SK-N-SH (cell line): Measurements from ENCODE around the gene KRT23. TPM values are rescaled to one million over a fixed set of nuclear protein-coding genes. Genes with fewer than 3 reads are reported as not detected.

Source experiments
- CTCF ChIA-PET: fragments of 300-600, 350-600 bp; formaldehyde crosslinking; extraction: SDS; loops from one replicate; lab custom pipeline; 2021; lab: Yijun Ruan, JAX
- POLR2A ChIA-PET: fragments of 350-600 bp; sonication (Branson Sonifier 250); formaldehyde crosslinking; extraction: SDS; loops from one replicate; lab custom pipeline; 2020; ENCODE audit warnings: antibody characterized with exemption, inconsistent platforms; lab: Yijun Ruan, JAX
- DNase-seq: peaks from one replicate; pipeline ENCODE4 v3.0.0; 2012
- H2AFZ ChIP-seq: fragments of 200-600 bp; sonication (generic); 2 replicates; pipeline ENCODE4 v1.8.1; 2016; ENCODE audit warnings: antibody characterized with exemption, mild to moderate bottlenecking, low read depth
- H3F3A ChIP-seq: fragments of 200-600 bp; sonication (generic); replicated peaks from 2 replicates; pipeline ENCODE3; 2016; ENCODE audit warnings: antibody characterized with exemption, mild to moderate bottlenecking; ENCODE audit not compliant: insufficient read depth
- H3K27ac ChIP-seq, 2 experiments: fragments of 200-500 bp in 1 of 2; fragments of 200-600 bp in 1 of 2; sonication (Bioruptor generic) in 1 of 2; sonication (generic), shearing (Covaris generic) in 1 of 2; 2 replicates each; pipeline versions ENCODE4 v1.5.1 to v1.6.1; 2014 to 2016; ENCODE audit warnings: low read depth in 2 of 2, inconsistent platforms in 1 of 2, low read length in 1 of 2, mild to moderate bottlenecking in 1 of 2, mixed read lengths in 1 of 2
- H3K27me3 ChIP-seq: fragments of 200-600 bp; sonication (generic), shearing (Covaris generic); 2 replicates; pipeline ENCODE4 v1.6.1; 2016; ENCODE audit warnings: mixed run types; ENCODE audit not compliant: insufficient read depth
- H3K36me3 ChIP-seq, 2 experiments: fragments of 200-500 bp in 1 of 2; fragments of 200-600 bp in 1 of 2; sonication (Bioruptor generic) in 1 of 2; sonication (generic) in 1 of 2; replicated peaks in 1 of 2; 2 replicates each; pipeline versions ENCODE3 to v1.5.1; 2014 to 2016; ENCODE audit warnings: low read length in 1 of 2, mild to moderate bottlenecking in 1 of 2; ENCODE audit not compliant: insufficient read depth in 2 of 2, control insufficient read depth in 1 of 2
- H3K4me1 ChIP-seq, 2 experiments: fragments of 200-500 bp in 1 of 2; fragments of 200-600 bp in 1 of 2; sonication (Bioruptor generic) in 1 of 2; sonication (generic), shearing (Covaris generic) in 1 of 2; 2 replicates each; pipeline versions ENCODE4 v1.5.1 to v1.6.1; 2014 to 2016; ENCODE audit warnings: low read depth in 1 of 2, low read length in 1 of 2, mixed run types in 1 of 2; ENCODE audit not compliant: insufficient read depth in 2 of 2, control insufficient read depth in 1 of 2
- H3K4me2 ChIP-seq: fragments of 200-600 bp; sonication (generic), shearing (Covaris generic); 2 replicates; pipeline ENCODE4 v1.6.1; 2017; ENCODE audit warnings: mixed run types
- H3K4me3 ChIP-seq, 2 experiments: fragments of 200-500 bp in 1 of 2; fragments of 200-600 bp in 1 of 2; sonication (Bioruptor generic) in 1 of 2; sonication (generic), shearing (Covaris generic) in 1 of 2; 2 replicates each; pipeline versions ENCODE4 v1.5.1 to v1.8.1; 2014 to 2016; ENCODE audit warnings: low read depth in 2 of 2, inconsistent platforms in 1 of 2, low read length in 1 of 2, mild to moderate bottlenecking in 1 of 2, mixed read lengths in 1 of 2, moderate library complexity in 1 of 2
- H3K79me2 ChIP-seq: fragments of 200-600 bp; sonication (generic); 2 replicates; pipeline ENCODE4 v1.8.1; 2017; ENCODE audit warnings: mild to moderate bottlenecking; ENCODE audit not compliant: insufficient read depth
- H3K9ac ChIP-seq: fragments of 200-600 bp; sonication (generic); 2 replicates; pipeline ENCODE4 v1.6.1; 2017; ENCODE audit warnings: mixed run types
- H3K9me2 ChIP-seq: fragments of 200-600 bp; sonication (generic); 2 replicates; pipeline ENCODE4 v1.6.1; 2017; ENCODE audit warnings: mixed run types
- H3K9me3 ChIP-seq: fragments of 200-600 bp; sonication (generic); 2 replicates; pipeline ENCODE4 v1.6.1; 2017; ENCODE audit warnings: mixed run types, mild to moderate bottlenecking, moderate library complexity
- H4K20me1 ChIP-seq: fragments of 200-600 bp; sonication (generic); 2 replicates; pipeline ENCODE4 v1.6.1; 2017; ENCODE audit warnings: mild to moderate bottlenecking, mixed run types; ENCODE audit not compliant: insufficient read depth
- CHD2 ChIP-seq: fragments of 150-350 bp; IDR thresholded peaks from 2 replicates; pipeline ENCODE4 v1.6.1; 2018; ENCODE audit warnings: low read length; ENCODE audit not compliant: partially characterized antibody
- EP300 ChIP-seq, 2 experiments: IDR thresholded peaks; 2 replicates each; pipeline versions ENCODE4 v1.4.0 to v1.6.1; 2012; ENCODE audit warnings: borderline replicate concordance in 1 of 2, low read depth in 1 of 2, low read length in 1 of 2
- FOXM1 ChIP-seq: IDR thresholded peaks from 2 replicates; pipeline ENCODE4 v1.4.0; 2012; ENCODE audit warnings: low read depth, mild to moderate bottlenecking
- GABPA ChIP-seq: IDR thresholded peaks from 2 replicates; pipeline ENCODE4 v1.4.0; 2012; ENCODE audit warnings: low read depth, mild to moderate bottlenecking
- RAD21 ChIP-seq: IDR thresholded peaks from 2 replicates; pipeline ENCODE4 v1.6.1; 2012; ENCODE audit warnings: mild to moderate bottlenecking, low read length
- RXRA ChIP-seq: IDR thresholded peaks from 2 replicates; pipeline ENCODE4 v1.4.0; 2012; ENCODE audit warnings: low read depth, mild to moderate bottlenecking, borderline replicate concordance
- SMC3 ChIP-seq: IDR thresholded peaks from 2 replicates; pipeline ENCODE4 v1.6.1; 2012; ENCODE audit warnings: low read depth, low read length, improper control_type of control experiment
- TCF12 ChIP-seq: IDR thresholded peaks from 2 replicates; pipeline ENCODE4 v1.4.0; 2012
- WGBS: methylation state at CpG from one replicate; pipeline ENCODE4 v1.1.6; 2017; ENCODE audit warnings: low lambda C conversion rate; 5-methylcytosine and 5-hydroxymethylcytosine counted together
- polyA plus RNA-seq, 3 experiments: library from polyadenylated mRNA; depleted of rRNA; stranded (reverse); fragments of >200 nt; gene quantifications; 2 replicates each; pipeline ENCODE4 v1.2.3, GENCODE V29; 2012
- TF ChIP-seq, protein P1 (sequence below): IDR thresholded peaks from 2 replicates; pipeline ENCODE4 v1.6.1; 2012; ENCODE audit warnings: mild to moderate bottlenecking, low read depth, low read length, moderate library complexity
- TF ChIP-seq, protein P2 (sequence below): IDR thresholded peaks from 2 replicates; pipeline ENCODE4 v1.4.0; 2012; ENCODE audit warnings: low read depth, borderline replicate concordance
- TF ChIP-seq, protein P3 (sequence below): fragments of 200-600 bp; sonication (generic); IDR thresholded peaks from 2 replicates; pipeline ENCODE4 v1.6.1; 2017; ENCODE audit warnings: antibody characterized with exemption, mild to moderate bottlenecking, moderate library complexity
- TF ChIP-seq, protein P4 (sequence below): fragments of 150-350 bp; IDR thresholded peaks from 2 replicates; pipeline ENCODE4 v1.6.1; 2017; ENCODE audit warnings: antibody characterized with exemption, low read length, low read depth, borderline replicate concordance

Gene KRT23
- polyA plus RNA-seq, 1 of the 3 experiments (the other 2 are of a cell fraction): not detected

DNA sequence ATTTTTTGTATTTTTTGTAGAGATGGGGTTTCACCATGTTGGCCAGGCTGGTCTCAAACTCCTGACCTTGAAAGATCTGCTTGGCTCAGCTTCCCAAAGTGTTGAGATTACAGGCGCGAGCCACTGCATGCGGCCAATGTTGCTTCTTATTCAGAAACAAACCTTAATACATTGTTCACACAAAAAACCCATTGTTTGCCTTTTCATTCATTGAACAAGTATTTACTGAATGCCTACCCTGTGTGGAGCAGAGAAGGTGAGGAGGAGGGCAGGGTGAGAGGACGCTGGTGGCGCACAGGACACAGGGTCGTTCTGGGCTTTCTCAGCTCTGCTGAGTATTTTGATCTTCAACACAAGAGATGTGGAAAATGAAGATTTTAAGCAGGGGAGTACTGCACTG lies 8.0 kb upstream of the KRT23 start (continued):
- TF ChIP-seq, protein P1, sequence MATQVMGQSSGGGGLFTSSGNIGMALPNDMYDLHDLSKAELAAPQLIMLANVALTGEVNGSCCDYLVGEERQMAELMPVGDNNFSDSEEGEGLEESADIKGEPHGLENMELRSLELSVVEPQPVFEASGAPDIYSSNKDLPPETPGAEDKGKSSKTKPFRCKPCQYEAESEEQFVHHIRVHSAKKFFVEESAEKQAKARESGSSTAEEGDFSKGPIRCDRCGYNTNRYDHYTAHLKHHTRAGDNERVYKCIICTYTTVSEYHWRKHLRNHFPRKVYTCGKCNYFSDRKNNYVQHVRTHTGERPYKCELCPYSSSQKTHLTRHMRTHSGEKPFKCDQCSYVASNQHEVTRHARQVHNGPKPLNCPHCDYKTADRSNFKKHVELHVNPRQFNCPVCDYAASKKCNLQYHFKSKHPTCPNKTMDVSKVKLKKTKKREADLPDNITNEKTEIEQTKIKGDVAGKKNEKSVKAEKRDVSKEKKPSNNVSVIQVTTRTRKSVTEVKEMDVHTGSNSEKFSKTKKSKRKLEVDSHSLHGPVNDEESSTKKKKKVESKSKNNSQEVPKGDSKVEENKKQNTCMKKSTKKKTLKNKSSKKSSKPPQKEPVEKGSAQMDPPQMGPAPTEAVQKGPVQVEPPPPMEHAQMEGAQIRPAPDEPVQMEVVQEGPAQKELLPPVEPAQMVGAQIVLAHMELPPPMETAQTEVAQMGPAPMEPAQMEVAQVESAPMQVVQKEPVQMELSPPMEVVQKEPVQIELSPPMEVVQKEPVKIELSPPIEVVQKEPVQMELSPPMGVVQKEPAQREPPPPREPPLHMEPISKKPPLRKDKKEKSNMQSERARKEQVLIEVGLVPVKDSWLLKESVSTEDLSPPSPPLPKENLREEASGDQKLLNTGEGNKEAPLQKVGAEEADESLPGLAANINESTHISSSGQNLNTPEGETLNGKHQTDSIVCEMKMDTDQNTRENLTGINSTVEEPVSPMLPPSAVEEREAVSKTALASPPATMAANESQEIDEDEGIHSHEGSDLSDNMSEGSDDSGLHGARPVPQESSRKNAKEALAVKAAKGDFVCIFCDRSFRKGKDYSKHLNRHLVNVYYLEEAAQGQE: no peak
- TF ChIP-seq, all 33 proteins: peak for 0

DNA sequence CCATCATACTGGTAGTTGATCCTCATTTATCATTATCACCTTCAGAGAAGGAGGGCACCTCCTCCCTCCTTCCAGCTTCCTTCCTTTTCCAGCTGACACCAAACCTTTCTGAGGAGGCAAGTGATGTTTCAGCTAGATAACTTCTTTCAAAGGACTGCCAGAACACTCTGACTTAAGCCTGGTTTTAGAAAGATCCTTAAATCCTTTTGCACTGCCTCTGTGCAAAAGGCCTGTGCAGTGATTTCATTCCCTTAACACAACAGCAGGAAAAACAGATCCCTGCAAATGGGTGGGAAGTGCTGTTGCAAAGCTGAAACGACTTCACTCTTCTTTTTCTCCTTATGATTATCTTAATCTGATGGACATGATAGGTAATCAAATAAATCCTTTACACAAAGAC lies 7.1 kb upstream of the KRT23 start:
- no peaks in the 10 kb centered on the region for H3K4me1 ChIP-seq
- no peak overlapping the region for H3K4me3 ChIP-seq
- ChIA-PET CTCF (interaction anchor here (0.9 to 1.7 kb wide), 2 partner anchors 19 to 718 kb away, joined by 3 to 4 read pairs; no protein-coding TSS in a partner anchor), POLR2A (no interaction called here)
- no peaks in the 10 kb centered on the region for H3K36me3 ChIP-seq
- H2AFZ ChIP-seq: no peak overlapping the region
- no peak overlapping the region for H3K27ac ChIP-seq
- peaks cover 68% of the 10 kb centered on the region; the same call in 1 of the 2 replicates for H3K27me3 ChIP-seq
- H3F3A ChIP-seq: no peaks in the 10 kb centered on the region
- no peaks in the 10 kb centered on the region for H3K79me2 ChIP-seq
- no peak overlapping the region for H3K9ac ChIP-seq
- no peaks in the 10 kb centered on the region for H4K20me1 ChIP-seq
- no peak for DNase-seq
- TF ChIP-seq GABPA: no peak
- TF ChIP-seq, protein P2, sequence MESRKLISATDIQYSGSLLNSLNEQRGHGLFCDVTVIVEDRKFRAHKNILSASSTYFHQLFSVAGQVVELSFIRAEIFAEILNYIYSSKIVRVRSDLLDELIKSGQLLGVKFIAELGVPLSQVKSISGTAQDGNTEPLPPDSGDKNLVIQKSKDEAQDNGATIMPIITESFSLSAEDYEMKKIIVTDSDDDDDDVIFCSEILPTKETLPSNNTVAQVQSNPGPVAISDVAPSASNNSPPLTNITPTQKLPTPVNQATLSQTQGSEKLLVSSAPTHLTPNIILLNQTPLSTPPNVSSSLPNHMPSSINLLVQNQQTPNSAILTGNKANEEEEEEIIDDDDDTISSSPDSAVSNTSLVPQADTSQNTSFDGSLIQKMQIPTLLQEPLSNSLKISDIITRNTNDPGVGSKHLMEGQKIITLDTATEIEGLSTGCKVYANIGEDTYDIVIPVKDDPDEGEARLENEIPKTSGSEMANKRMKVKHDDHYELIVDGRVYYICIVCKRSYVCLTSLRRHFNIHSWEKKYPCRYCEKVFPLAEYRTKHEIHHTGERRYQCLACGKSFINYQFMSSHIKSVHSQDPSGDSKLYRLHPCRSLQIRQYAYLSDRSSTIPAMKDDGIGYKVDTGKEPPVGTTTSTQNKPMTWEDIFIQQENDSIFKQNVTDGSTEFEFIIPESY: no peak
- TF ChIP-seq CHD2: no peak
- no peak for TF ChIP-seq EP300 (IDR thresholded peaks at IDR 0.05; ENCODE audit: borderline replicate concordance in 1 of 2, low read depth in 1 of 2, low read length in 1 of 2)
- no peak for TF ChIP-seq SMC3
- TF ChIP-seq FOXM1: no peak
- H3K9me2 ChIP-seq: no peaks in the 10 kb centered on the region
- 6% methylated on average over 1 of the region's 1 CpG for WGBS
- H3K4me2 ChIP-seq: no peak overlapping the region
- no peaks in the 10 kb centered on the region for H3K9me3 ChIP-seq

DNA sequence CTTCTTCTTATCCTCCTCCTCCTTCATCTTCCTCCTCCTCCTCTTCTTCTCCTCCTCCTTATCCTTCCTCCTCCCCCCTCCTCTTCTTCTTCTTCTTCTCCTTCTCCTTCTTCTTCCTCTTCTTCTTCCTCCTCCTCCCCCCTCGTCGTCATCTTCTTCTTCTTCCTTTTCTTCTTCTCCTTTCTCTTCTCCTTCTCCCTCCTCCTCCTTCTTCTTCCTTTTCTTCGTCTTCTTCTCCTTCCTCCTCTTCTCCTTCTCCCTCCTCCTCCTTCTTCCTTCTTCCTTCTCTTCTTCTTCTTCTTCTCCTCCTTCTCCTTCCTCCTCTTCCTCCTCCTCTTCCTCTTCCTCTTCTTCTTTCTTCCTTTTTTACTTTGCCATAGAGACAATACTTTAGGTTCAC lies 5.1 kb upstream of the KRT23 start:
- no peaks in the 10 kb centered on the region for H3K9me3 ChIP-seq
- H4K20me1 ChIP-seq: no peaks in the 10 kb centered on the region
- ChIA-PET POLR2A (no interaction called here), CTCF (interaction anchor here (1.3 kb wide), 1 partner anchor 323 kb away, joined by 3 read pairs; no protein-coding TSS in a partner anchor)
- H3K4me1 ChIP-seq: no peaks in the 10 kb centered on the region
- no peak overlapping the region for H3K4me3 ChIP-seq
- no peak overlapping the region for H3K9ac ChIP-seq
- no peaks in the 10 kb centered on the region for H3K9me2 ChIP-seq
- H2AFZ ChIP-seq: no peak overlapping the region
- H3K27me3 ChIP-seq: peaks cover 68% of the 10 kb centered on the region; the same call in 1 of the 2 replicates
- H3K27ac ChIP-seq: no peak overlapping the region
- DNase-seq: no peak
- no peaks in the 10 kb centered on the region for H3F3A ChIP-seq
- no peaks in the 10 kb centered on the region for H3K79me2 ChIP-seq
- no peaks in the 10 kb centered on the region for H3K36me3 ChIP-seq
- H3K4me2 ChIP-seq: no peak overlapping the region
- 12% methylated on average over 3 of the region's 3 CpGs for WGBS
- TF ChIP-seq TCF12: no peak
- TF ChIP-seq RXRA: no peak
- TF ChIP-seq, protein P3, sequence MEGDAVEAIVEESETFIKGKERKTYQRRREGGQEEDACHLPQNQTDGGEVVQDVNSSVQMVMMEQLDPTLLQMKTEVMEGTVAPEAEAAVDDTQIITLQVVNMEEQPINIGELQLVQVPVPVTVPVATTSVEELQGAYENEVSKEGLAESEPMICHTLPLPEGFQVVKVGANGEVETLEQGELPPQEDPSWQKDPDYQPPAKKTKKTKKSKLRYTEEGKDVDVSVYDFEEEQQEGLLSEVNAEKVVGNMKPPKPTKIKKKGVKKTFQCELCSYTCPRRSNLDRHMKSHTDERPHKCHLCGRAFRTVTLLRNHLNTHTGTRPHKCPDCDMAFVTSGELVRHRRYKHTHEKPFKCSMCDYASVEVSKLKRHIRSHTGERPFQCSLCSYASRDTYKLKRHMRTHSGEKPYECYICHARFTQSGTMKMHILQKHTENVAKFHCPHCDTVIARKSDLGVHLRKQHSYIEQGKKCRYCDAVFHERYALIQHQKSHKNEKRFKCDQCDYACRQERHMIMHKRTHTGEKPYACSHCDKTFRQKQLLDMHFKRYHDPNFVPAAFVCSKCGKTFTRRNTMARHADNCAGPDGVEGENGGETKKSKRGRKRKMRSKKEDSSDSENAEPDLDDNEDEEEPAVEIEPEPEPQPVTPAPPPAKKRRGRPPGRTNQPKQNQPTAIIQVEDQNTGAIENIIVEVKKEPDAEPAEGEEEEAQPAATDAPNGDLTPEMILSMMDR: no peak
- TF ChIP-seq, protein P1: no peak
- no peak for TF ChIP-seq RAD21
- TF ChIP-seq GABPA: no peak
- TF ChIP-seq, protein P4, sequence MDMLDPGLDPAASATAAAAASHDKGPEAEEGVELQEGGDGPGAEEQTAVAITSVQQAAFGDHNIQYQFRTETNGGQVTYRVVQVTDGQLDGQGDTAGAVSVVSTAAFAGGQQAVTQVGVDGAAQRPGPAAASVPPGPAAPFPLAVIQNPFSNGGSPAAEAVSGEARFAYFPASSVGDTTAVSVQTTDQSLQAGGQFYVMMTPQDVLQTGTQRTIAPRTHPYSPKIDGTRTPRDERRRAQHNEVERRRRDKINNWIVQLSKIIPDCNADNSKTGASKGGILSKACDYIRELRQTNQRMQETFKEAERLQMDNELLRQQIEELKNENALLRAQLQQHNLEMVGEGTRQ: no peak
